Myocyte (in vitro differentiated cells): Measurements from ENCODE around the gene GLG1. TPM values are rescaled to one million over a fixed set of nuclear protein-coding genes. Genes with fewer than 3 reads are reported as not detected.
"Not testable (repeated sequence)": the region's sequence is repeated elsewhere in the genome, so short reads cannot be mapped to it uniquely, and the experiment has no call there.

Experiments used
- DNase-seq: peaks from one replicate; pipeline ENCODE4 v3.0.0-alpha.2; 2012; ENCODE audit warnings: low read depth
- total RNA-seq: library from RNA; depleted of rRNA; stranded (reverse); fragments of >200 nt; gene quantifications from 2 replicates; pipeline ENCODE4 v1.2.3, GENCODE V29; 2014

Gene GLG1
- total RNA-seq, 1 donor from 2014 or later: 105 TPM

- DNase-seq: not testable (repeated sequence)
These were observed 63.9 kb downstream of the GLG1 start for GRCh38 chr16:74542911-74543578.

- not testable (repeated sequence) for DNase-seq
These were observed 66.3 kb downstream of the GLG1 start for GRCh38 chr16:74540663-74541062.

GRCh38 chr16:74538801-74539200, 68.1 kb downstream of the GLG1 start:
- not testable (repeated sequence) for DNase-seq

- DNase-seq: not testable (repeated sequence)
These were observed 69.2 kb downstream of the GLG1 start for GRCh38 chr16:74537746-74538145.

GRCh38 chr16:74534650-74535049, 72.3 kb downstream of the GLG1 start:
- not testable (repeated sequence) for DNase-seq

- DNase-seq: no peak
These were observed 82.0 kb downstream of the GLG1 start for GRCh38 chr16:74524926-74525325.

- no peak for DNase-seq
These were observed 82.8 kb downstream of the GLG1 start for GRCh38 chr16:74524117-74524516.

GRCh38 chr16:74523706-74524105, 83.2 kb downstream of the GLG1 start:
- not testable (repeated sequence) for DNase-seq

- no peak for DNase-seq
These were observed 84.8 kb downstream of the GLG1 start for GRCh38 chr16:74522160-74522559.

- DNase-seq: peak; percentile 29
These were observed 85.2 kb downstream of the GLG1 start for GRCh38 chr16:74521691-74522090.

- not testable (repeated sequence) for DNase-seq
These were observed 88.0 kb downstream of the GLG1 start for GRCh38 chr16:74518934-74519333.

- no peak for DNase-seq
These were observed 95.0 kb downstream of the GLG1 start for GRCh38 chr16:74511961-74512360.

GRCh38 chr16:74505011-74505410, 101.9 kb downstream of the GLG1 start:
- DNase-seq: no peak

GRCh38 chr16:74503412-74503811, 103.5 kb downstream of the GLG1 start:
- DNase-seq: no peak

GRCh38 chr16:74501484-74502478, 105.1 kb downstream of the GLG1 start:
- DNase-seq: no peak

GRCh38 chr16:74500907-74501306, 106.0 kb downstream of the GLG1 start:
- no peak for DNase-seq

GRCh38 chr16:74499114-74499513, 107.8 kb downstream of the GLG1 start:
- DNase-seq: no peak

GRCh38 chr16:74497761-74498160, 109.2 kb downstream of the GLG1 start:
- no peak for DNase-seq

GRCh38 chr16:74496054-74496453, 110.9 kb downstream of the GLG1 start:
- no peak for DNase-seq

- DNase-seq: no peak
These were observed 113.9 kb downstream of the GLG1 start for GRCh38 chr16:74492976-74493375.

GRCh38 chr16:74487634-74488495, 119.0 kb downstream of the GLG1 start:
- no peak for DNase-seq
